ENCODE measurements around the gene CEACAM5. TPM values are rescaled to one million over a fixed set of nuclear protein-coding genes. Genes with fewer than 3 reads are reported as not detected.
A peak's percentile ranks its signal among the peaks of the same experiment; 100 is the strongest.

CEACAM5 gene
- total RNA-seq, 2 experiments from 2014 or later, result not detected

DNA sequence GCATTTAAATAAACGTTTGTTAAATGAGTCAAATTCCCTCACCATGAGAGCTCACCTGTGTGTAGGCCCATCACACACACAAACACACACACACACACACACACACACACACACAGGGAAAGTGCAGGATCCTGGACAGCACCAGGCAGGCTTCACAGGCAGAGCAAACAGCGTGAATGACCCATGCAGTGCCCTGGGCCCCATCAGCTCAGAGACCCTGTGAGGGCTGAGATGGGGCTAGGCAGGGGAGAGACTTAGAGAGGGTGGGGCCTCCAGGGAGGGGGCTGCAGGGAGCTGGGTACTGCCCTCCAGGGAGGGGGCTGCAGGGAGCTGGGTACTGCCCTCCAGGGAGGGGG is 8.5 kb upstream of the CEACAM5 start:
- H3K27me3 Mint-ChIP-seq, result peaks cover 22% of the 10 kb centered on the region
- POLR2A ChIA-PET, result no interaction called here
- CTCF ChIA-PET, result interaction anchor here (2.3 kb wide), 1 partner anchor 8 kb away, joined by 11 read pairs; no protein-coding TSS in a partner anchor
- DNase-seq (no peak), ATAC-seq (no peak)
- no peaks in the 10 kb centered on the region for H3K36me3 Mint-ChIP-seq (ENCODE audit: low read depth)
- H3K4me3 Mint-ChIP-seq, result no peak overlapping the region
- H3K9me3 Mint-ChIP-seq, result no peaks in the 10 kb centered on the region
- no peaks in the 10 kb centered on the region for H3K4me1 Mint-ChIP-seq (ENCODE audit: low read depth)
- H3K27ac Mint-ChIP-seq, result no peak overlapping the region
- TF ChIP-seq, protein P1, sequence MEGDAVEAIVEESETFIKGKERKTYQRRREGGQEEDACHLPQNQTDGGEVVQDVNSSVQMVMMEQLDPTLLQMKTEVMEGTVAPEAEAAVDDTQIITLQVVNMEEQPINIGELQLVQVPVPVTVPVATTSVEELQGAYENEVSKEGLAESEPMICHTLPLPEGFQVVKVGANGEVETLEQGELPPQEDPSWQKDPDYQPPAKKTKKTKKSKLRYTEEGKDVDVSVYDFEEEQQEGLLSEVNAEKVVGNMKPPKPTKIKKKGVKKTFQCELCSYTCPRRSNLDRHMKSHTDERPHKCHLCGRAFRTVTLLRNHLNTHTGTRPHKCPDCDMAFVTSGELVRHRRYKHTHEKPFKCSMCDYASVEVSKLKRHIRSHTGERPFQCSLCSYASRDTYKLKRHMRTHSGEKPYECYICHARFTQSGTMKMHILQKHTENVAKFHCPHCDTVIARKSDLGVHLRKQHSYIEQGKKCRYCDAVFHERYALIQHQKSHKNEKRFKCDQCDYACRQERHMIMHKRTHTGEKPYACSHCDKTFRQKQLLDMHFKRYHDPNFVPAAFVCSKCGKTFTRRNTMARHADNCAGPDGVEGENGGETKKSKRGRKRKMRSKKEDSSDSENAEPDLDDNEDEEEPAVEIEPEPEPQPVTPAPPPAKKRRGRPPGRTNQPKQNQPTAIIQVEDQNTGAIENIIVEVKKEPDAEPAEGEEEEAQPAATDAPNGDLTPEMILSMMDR (IDR thresholded peaks at IDR 0.05), result no peak
- intact Hi-C loops (cut with micrococcal nuclease), result no loop called here

DNA sequence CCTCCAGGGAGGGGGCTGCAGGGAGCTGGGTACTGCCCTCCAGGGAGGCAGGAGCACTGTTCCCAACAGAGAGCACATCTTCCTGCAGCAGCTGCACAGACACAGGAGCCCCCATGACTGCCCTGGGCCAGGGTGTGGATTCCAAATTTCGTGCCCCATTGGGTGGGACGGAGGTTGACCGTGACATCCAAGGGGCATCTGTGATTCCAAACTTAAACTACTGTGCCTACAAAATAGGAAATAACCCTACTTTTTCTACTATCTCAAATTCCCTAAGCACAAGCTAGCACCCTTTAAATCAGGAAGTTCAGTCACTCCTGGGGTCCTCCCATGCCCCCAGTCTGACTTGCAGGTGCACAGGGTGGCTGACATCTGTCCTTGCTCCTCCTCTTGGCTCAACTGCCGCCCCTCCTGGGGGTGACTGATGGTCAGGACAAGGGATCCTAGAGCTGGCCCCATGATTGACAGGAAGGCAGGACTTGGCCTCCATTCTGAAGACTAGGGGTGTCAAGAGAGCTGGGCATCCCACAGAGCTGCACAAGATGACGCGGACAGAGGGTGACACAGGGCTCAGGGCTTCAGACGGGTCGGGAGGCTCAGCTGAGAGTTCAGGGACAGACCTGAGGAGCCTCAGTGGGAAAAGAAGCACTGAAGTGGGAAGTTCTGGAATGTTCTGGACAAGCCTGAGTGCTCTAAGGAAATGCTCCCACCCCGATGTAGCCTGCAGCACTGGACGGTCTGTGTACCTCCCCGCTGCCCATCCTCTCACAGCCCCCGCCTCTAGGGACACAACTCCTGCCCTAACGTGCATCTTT is 7.8 kb upstream of the CEACAM5 start:
- DNase-seq (no peak), ATAC-seq (no peak)
- Mint-ChIP-seq H3K27ac (no peak overlapping the region), H3K4me3 (no peak overlapping the region), H3K36me3 (ENCODE audit: low read depth) (no peaks in the 10 kb centered on the region), H3K27me3 (peaks cover 28% of the 10 kb centered on the region), H3K4me1 (ENCODE audit: low read depth) (no peaks in the 10 kb centered on the region), H3K9me3 (no peaks in the 10 kb centered on the region)
- POLR2A ChIA-PET, result no interaction called here
- CTCF ChIA-PET, result interaction anchor here (0.8 to 2.3 kb wide), 5 partner anchors 9 to 102 kb away, joined by 3 to 14 read pairs (median 6); no protein-coding TSS in a partner anchor
- intact Hi-C loops (cut with micrococcal nuclease), result no loop called here
- TF ChIP-seq, protein P1 (IDR thresholded peaks at IDR 0.05), result no peak

DNA sequence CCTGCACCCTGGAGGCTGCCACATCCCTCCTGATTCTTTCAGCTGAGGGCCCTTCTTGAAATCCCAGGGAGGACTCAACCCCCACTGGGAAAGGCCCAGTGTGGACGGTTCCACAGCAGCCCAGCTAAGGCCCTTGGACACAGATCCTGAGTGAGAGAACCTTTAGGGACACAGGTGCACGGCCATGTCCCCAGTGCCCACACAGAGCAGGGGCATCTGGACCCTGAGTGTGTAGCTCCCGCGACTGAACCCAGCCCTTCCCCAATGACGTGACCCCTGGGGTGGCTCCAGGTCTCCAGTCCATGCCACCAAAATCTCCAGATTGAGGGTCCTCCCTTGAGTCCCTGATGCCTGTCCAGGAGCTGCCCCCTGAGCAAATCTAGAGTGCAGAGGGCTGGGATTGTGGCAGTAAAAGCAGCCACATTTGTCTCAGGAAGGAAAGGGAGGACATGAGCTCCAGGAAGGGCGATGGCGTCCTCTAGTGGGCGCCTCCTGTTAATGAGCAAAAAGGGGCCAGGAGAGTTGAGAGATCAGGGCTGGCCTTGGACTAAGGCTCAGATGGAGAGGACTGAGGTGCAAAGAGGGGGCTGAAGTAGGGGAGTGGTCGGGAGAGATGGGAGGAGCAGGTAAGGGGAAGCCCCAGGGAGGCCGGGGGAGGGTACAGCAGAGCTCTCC is 6.9 kb upstream of the CEACAM5 start:
- TF ChIP-seq, protein P1 (IDR thresholded peaks at IDR 0.05), result peak; percentile 53
- CTCF ChIA-PET, result interaction anchor here (1.3 to 2.3 kb wide), 4 partner anchors 10 to 101 kb away, joined by 3 to 14 read pairs (median 8); no protein-coding TSS in a partner anchor
- Mint-ChIP-seq H3K27ac (no peak overlapping the region), H3K4me1 (ENCODE audit: low read depth) (no peaks in the 10 kb centered on the region), H3K27me3 (peaks cover 30% of the 10 kb centered on the region), H3K9me3 (no peaks in the 10 kb centered on the region), H3K36me3 (ENCODE audit: low read depth) (no peaks in the 10 kb centered on the region), H3K4me3 (no peak overlapping the region)
- ATAC-seq (no peak), DNase-seq (peak; percentile 46)
- intact Hi-C loops (cut with micrococcal nuclease), result no loop called here
- POLR2A ChIA-PET, result no interaction called here

DNA sequence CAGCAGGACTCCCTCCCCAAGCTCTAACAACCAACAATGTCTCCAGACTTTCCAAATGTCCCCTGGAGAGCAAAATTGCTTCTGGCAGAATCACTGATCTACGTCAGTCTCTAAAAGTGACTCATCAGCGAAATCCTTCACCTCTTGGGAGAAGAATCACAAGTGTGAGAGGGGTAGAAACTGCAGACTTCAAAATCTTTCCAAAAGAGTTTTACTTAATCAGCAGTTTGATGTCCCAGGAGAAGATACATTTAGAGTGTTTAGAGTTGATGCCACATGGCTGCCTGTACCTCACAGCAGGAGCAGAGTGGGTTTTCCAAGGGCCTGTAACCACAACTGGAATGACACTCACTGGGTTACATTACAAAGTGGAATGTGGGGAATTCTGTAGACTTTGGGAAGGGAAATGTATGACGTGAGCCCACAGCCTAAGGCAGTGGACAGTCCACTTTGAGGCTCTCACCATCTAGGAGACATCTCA is 6.2 kb upstream of the CEACAM5 start:
- CTCF ChIA-PET, result interaction anchor here (1.4 to 2.3 kb wide), 3 partner anchors 11 to 59 kb away, joined by 6 to 14 read pairs (median 11); no protein-coding TSS in a partner anchor
- Mint-ChIP-seq H3K4me3 (no peak overlapping the region), H3K4me1 (ENCODE audit: low read depth) (no peaks in the 10 kb centered on the region), H3K27ac (no peak overlapping the region), H3K36me3 (ENCODE audit: low read depth) (no peaks in the 10 kb centered on the region), H3K27me3 (peaks cover 33% of the 10 kb centered on the region), H3K9me3 (no peaks in the 10 kb centered on the region)
- intact Hi-C loops (cut with micrococcal nuclease), result no loop called here
- POLR2A ChIA-PET, result no interaction called here
- no peak for ATAC-seq
- TF ChIP-seq, protein P1 (IDR thresholded peaks at IDR 0.05), result no peak
- DNase-seq, result no peak
